Spleen (tissue), 11 donors: ENCODE data around the gene PRSS12. TPM values are rescaled to one million over a fixed set of nuclear protein-coding genes. Genes with fewer than 3 reads are reported as not detected.

Experiments
- DNase-seq: peaks from one replicate; pipeline ENCODE4 v3.0.0-alpha.2; 2020
- H3K27ac ChIP-seq, 8 donors: fragments of 200-600 bp; sonication (generic) in 7 of 8; 1 replicate in 4 of 8; 2 replicates in 4 of 8; pipeline versions ENCODE4 v1.5.0 to v1.8.0; 2016 to 2021; ENCODE audit warnings: inconsistent platforms in 4 of 8, mild to moderate bottlenecking in 4 of 8, moderate library complexity in 1 of 8
- H3K27me3 ChIP-seq, 7 donors: fragments of 200-600 bp; sonication (generic) in 6 of 7; replicated peaks in 1 of 7; 1 replicate in 4 of 7; 2 replicates in 3 of 7; pipeline versions ENCODE4 v1.5.0 to v1.8.0; 2016 to 2021; ENCODE audit warnings: inconsistent platforms in 3 of 7, mild to moderate bottlenecking in 1 of 7
- H3K36me3 ChIP-seq, 6 donors: fragments of 200-600 bp; sonication (generic) in 5 of 6; 1 replicate in 4 of 6; 2 replicates in 2 of 6; pipeline versions ENCODE4 v1.5.0 to v1.8.0; 2016 to 2021; ENCODE audit warnings: inconsistent platforms in 2 of 6
- H3K4me1 ChIP-seq, 6 donors: fragments of 200-600 bp; sonication (generic) in 5 of 6; 1 replicate in 3 of 6; 2 replicates in 3 of 6; pipeline versions ENCODE4 v1.5.0 to v1.8.0; 2016 to 2021; ENCODE audit warnings: inconsistent platforms in 3 of 6
- H3K4me3 ChIP-seq, 8 donors: fragments of 200-600 bp; sonication (generic) in 7 of 8; 1 replicate in 4 of 8; 2 replicates in 4 of 8; pipeline versions ENCODE4 v1.5.0 to v1.8.0; 2016 to 2021; ENCODE audit warnings: inconsistent platforms in 4 of 8, mild to moderate bottlenecking in 4 of 8, moderate library complexity in 2 of 8
- H3K9me3 ChIP-seq, 8 donors: fragments of 200-600 bp; sonication (generic) in 7 of 8; 1 replicate in 4 of 8; 2 replicates in 4 of 8; pipeline versions ENCODE4 v1.5.0 to v1.8.0; 2016 to 2021; ENCODE audit warnings: inconsistent platforms in 4 of 8
- CTCF ChIP-seq, 11 experiments: fragments of 200-600 bp in 7 of 11; fragments of 450-650 bp in 4 of 11; sonication (generic) in 4 of 11; IDR thresholded peaks in 8 of 11; conservative IDR thresholded peaks in 3 of 11; 1 replicate in 7 of 11; 2 replicates in 4 of 11; pipeline versions ENCODE4 v1.4.0 to v1.8.0; 2016 to 2021; ENCODE audit warnings: antibody characterized with exemption in 11 of 11, inconsistent platforms in 4 of 11, mild to moderate bottlenecking in 1 of 11
- POLR2A ChIP-seq, 3 donors: fragments of 450-650 bp; IDR thresholded peaks; one replicate each; pipeline ENCODE4 v1.5.1; 2017; ENCODE audit warnings: antibody characterized with exemption in 3 of 3, mild to moderate bottlenecking in 1 of 3
- POLR2AphosphoS5 ChIP-seq, 3 donors: sonication (generic); formaldehyde crosslinking; IDR thresholded peaks; one replicate each; pipeline ENCODE4 v1.5.1; 2017; ENCODE audit warnings: antibody characterized with exemption in 3 of 3
- WGBS, 5 donors: extraction: QIAGEN DNeasy Blood & Tissue Kit in 3 of 5; methylation state at CpG; one replicate each; pipeline versions ENCODE4 v1.1.5 to v1.1.7; 2013 to 2018; 5-methylcytosine and 5-hydroxymethylcytosine counted together
- intact Hi-C: fragments of 100-400 bp; cut with DNase I; formaldehyde crosslinking; loops from one replicate; pipeline ENCODE4 v1.15.0; 2023; ENCODE audit warnings: low total_unique reads
- polyA plus RNA-seq, 3 donors: library from polyadenylated mRNA; stranded (reverse); fragments of 200-250 nt; gene quantifications; one replicate each; pipeline ENCODE4 v1.2.1, GENCODE V29; 2013
- total RNA-seq, 7 donors: library from RNA; depleted of rRNA in 3 of 7; stranded (reverse); fragments of >200 nt in 3 of 7; fragmentation: NEBNext Ultra II Directional in 4 of 7; extraction: Animal tissue kit (Norgen Biotek cat#: 25700) in 4 of 7; gene quantifications; one replicate each; pipeline versions ENCODE4 v1.1.0 to v1.2.1, GENCODE V29; 2016 to 2021
- donor health status: healthy with polysubstance abuse.
- donor health status: DM: no; HTN: no; CAD: no; lungs with moderate emphysema.
- donor health status: DM: no; HTN: no; CAD: no.
- donor health status: Bipolar disorder and iron deficiency.
- donor health status: healthy.
- donor health status: DM: no; HTN: no; CAD: no.
- donor health status: DM: yes; HTN: yes; CAD: no.

PRSS12 gene
- total and polyA plus RNA-seq, 10 donors = 0.03 to 0.44 (median 0.10) TPM; not detected in 5

DNA sequence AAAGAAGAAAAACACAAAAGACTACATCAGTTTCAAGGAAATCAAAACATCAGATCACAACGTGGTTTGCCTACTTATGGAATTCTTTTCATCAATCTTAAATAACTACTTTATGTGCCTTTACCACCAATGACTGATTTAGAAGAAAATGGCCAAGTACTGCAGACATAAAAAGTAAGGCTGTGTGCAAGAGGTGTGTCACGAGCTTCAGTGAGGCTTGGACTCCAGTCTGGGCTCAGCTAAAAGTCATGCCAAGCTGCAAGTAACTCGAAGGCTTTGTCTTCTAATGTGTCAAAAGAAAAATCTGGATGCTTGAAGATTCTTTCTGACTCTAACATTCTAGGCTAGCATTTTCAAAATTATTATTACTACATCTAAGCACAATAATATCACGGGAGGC, 17.0 kb downstream of the PRSS12 start:
- intact Hi-C loops = no loop called here

GRCh38 chr4:118335324-118335723, 17.5 kb downstream of the PRSS12 start:
- TF ChIP-seq POLR2A (IDR thresholded peaks at IDR 0.05) (no peak), CTCF (IDR thresholded peaks at IDR 0.05 in 8 of 11, conservative IDR thresholded peaks at IDR 0.05 in 3 of 11) (no peak), POLR2AphosphoS5 (IDR thresholded peaks at IDR 0.05) (no peak)
- no peak overlapping the region for H3K4me3 ChIP-seq

More for the DNA sequence above, 17.0 kb downstream of the PRSS12 start:
- Histone ChIP-seq H3K4me1 (no peaks in the 10 kb centered on the region), H3K9me3 (no peaks in the 10 kb centered on the region), H3K36me3 (no peaks in the 10 kb centered on the region), H3K27ac (no peak overlapping the region), H3K27me3 (no peaks in the 10 kb centered on the region), H3K4me3 (no peak overlapping the region)
- DNase-seq = no peak
- no peak for TF ChIP-seq CTCF (IDR thresholded peaks at IDR 0.05 in 8 of 11, conservative IDR thresholded peaks at IDR 0.05 in 3 of 11)
- TF ChIP-seq POLR2AphosphoS5 (IDR thresholded peaks at IDR 0.05) = no peak
- no peak for TF ChIP-seq POLR2A (IDR thresholded peaks at IDR 0.05)
- WGBS, 5 donors = 73 to 80% (median 75%) methylated on average over 4 of the region's 4 CpGs

DNA sequence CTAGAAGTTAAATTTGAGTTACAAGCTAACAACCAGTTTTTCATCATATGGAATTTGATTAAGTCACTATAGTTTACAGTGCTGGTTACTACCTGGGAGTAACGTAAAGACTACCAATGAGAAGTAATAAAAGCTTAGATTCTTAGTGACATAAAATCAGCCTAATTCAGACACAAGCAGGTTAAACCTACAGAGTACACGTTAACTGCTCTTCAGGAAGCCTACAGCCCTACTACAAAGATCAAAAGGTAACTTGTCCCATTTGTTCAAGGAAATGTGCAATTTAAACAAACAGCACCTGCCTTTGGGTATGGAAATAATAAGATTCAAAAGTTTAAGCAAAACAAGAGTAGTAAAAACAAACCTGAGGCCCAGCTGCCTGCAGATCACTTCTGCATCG, 21.5 kb downstream of the PRSS12 start:
- no peaks in the 10 kb centered on the region for H3K9me3 ChIP-seq
- no peaks in the 10 kb centered on the region for H3K27me3 ChIP-seq
- H3K4me3 ChIP-seq = no peak overlapping the region
- WGBS, 5 donors = 83 to 93% (median 86%) methylated on average over 3 of the region's 3 CpGs
- no peak for DNase-seq
- intact Hi-C loops = no loop called here
- H3K4me1 ChIP-seq = no peaks in the 10 kb centered on the region
- no peaks in the 10 kb centered on the region for H3K36me3 ChIP-seq
- no peak overlapping the region for H3K27ac ChIP-seq
- TF ChIP-seq CTCF (IDR thresholded peaks at IDR 0.05 in 8 of 11, conservative IDR thresholded peaks at IDR 0.05 in 3 of 11) (no peak), POLR2A (IDR thresholded peaks at IDR 0.05) (no peak), POLR2AphosphoS5 (IDR thresholded peaks at IDR 0.05) (no peak)

More at GRCh38 chr4:118335324-118335723, 17.5 kb downstream of the PRSS12 start:
- DNase-seq = no peak
- intact Hi-C loops = no loop called here
- no peak overlapping the region for H3K27ac ChIP-seq
- H3K4me1 ChIP-seq = no peaks in the 10 kb centered on the region
- H3K27me3 ChIP-seq = no peaks in the 10 kb centered on the region
- H3K36me3 ChIP-seq = no peaks in the 10 kb centered on the region
- H3K9me3 ChIP-seq = no peaks in the 10 kb centered on the region
- WGBS, 5 donors = 75 to 82% (median 77%) methylated on average over 6 of the region's 6 CpGs

DNA sequence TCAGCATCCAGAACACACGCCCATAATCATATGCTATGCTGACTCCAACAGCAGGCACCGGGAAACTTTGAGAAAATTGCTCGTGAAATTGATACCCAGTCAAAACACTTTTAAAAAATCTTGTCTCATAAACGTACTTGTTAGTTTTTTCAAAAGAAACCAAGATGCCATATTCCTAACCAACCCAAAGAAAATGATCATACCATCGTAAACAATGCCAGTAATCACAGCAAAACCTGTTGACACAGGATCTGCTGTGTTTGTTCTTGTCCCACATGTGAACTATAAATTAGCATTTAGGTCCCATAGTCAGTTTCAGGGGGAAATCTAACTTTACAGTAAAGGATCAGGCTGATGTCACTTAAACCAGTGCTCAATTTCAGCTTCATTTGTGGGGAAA, 23.0 kb downstream of the PRSS12 start:
- intact Hi-C loops = no loop called here
- H3K36me3 ChIP-seq = no peaks in the 10 kb centered on the region
- H3K27me3 ChIP-seq = no peaks in the 10 kb centered on the region
- WGBS, 5 donors = 87 to 95% (median 89%) methylated on average over 5 of the region's 5 CpGs
- TF ChIP-seq POLR2AphosphoS5 (IDR thresholded peaks at IDR 0.05) (no peak), CTCF (IDR thresholded peaks at IDR 0.05 in 8 of 11, conservative IDR thresholded peaks at IDR 0.05 in 3 of 11) (no peak), POLR2A (IDR thresholded peaks at IDR 0.05) (no peak)
- DNase-seq = no peak
- no peak overlapping the region for H3K4me3 ChIP-seq
- no peaks in the 10 kb centered on the region for H3K9me3 ChIP-seq
- H3K4me1 ChIP-seq = no peaks in the 10 kb centered on the region
- H3K27ac ChIP-seq = no peak overlapping the region
